ENCODE data around the gene CD8A. TPM values are rescaled to one million over a fixed set of nuclear protein-coding genes. Genes with fewer than 3 reads are reported as not detected.
"Not testable (repeated sequence)": the region's sequence is repeated elsewhere in the genome, so short reads cannot be mapped to it uniquely, and the experiment has no call there.

CD8A gene
- total RNA-seq (2014; rRNA removed; shearing (Covaris generic)), result not detected in 2 replicates

DNA sequence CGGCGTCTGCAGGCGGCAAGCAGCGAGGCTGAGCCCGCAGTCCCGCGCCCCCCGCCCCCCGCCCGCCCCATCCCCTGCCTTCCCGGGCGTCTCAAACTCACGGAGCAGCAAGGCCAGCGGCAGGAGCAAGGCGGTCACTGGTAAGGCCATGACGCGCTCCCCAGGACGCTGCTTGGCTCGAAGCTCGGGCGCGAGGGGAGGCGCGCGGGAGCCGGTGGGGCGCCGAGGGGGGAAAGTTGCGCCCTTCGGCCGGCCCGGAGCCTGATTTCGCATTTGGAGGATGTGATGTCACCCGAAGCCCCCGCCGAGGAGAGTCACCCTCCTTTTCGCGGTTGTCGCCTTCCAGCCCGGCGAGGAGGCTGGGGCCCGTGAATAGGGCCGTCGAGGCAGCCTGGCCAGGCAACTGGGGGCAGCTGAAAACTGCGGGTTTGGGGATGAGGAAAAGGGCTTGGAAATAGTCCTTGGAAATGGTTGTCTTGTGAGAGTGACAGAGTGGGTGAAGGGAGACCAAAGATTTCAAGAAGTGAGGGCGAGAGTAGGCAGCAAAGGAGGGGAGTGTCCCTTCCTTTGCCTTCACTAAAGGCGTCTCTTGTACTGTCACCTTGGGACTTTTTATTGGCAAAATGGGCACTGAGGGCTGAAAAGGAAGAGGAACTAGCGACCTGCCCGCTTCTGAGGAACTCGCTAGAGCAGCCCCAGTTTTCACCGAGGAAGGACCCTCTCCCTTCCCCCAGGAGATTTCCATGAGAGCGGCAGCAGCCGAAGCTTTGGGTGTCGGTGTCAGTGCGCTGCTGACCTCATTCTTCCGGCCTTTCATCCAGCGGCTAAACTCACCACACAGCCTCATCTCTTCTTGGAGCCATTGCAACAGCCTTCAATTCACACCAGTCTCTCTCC is at the start of gene CD8A:
CD8A (minus strand) TSS at position 238 of the 897 bp plus-strand sequence; CDS start at position 150, 88 bp downstream.
- Histone ChIP-seq H3K4me3 (ENCODE audit: insufficient read depth, low read depth, low read length) (peak within 1 kb of the TSS; percentile 31; the same call in 1 of the 2 replicates), H3K27me3 (ENCODE audit: control insufficient read depth, insufficient read depth, low read length) (peaks cover 52% of the 10 kb centered on the region), H3K36me3 (replicated peaks; ENCODE audit: control insufficient read depth, insufficient read depth, low read length) (no peaks in the 10 kb centered on the region)
- DNase-seq, result peak; percentile 77

DNA sequence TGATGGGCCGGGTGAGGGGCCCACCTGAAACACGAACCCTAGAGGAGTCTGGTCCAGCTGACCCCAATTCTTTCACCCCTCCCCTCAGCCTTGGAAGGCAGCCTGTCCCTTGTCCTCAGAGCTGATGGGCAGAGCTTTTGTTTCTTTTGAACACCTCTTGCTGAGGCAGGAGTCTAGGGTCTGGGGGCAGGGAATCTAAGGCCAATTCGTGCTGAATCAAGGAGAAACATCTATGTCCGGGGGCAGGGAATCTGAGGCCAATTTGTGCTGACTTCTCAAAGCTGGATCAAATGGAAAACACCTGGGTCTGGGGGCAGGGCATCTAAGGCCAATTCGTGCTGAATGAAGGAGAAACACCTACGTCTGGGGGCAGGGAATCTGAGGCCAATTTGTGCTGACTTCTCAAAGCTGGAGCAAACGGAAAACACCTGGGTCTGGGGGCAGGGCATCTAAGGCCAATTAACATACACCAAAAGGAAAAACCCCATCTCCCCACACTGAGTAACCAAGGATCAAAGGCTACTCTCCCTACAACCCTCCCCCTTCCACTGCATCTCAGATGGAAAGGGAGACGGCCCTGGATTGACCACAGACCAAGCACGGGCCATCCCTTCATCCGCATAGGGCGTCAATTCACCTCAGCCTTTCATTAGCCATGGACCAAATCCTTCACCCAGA is 49.3 kb upstream of the CD8A start:
- DNase-seq; H3K36me3 ChIP-seq (replicated peaks; ENCODE audit: control insufficient read depth, insufficient read depth, low read length); H3K27me3 ChIP-seq (ENCODE audit: control insufficient read depth, insufficient read depth, low read length); H3K4me3 ChIP-seq (ENCODE audit: insufficient read depth, low read depth, low read length): not testable (repeated sequence)

DNA sequence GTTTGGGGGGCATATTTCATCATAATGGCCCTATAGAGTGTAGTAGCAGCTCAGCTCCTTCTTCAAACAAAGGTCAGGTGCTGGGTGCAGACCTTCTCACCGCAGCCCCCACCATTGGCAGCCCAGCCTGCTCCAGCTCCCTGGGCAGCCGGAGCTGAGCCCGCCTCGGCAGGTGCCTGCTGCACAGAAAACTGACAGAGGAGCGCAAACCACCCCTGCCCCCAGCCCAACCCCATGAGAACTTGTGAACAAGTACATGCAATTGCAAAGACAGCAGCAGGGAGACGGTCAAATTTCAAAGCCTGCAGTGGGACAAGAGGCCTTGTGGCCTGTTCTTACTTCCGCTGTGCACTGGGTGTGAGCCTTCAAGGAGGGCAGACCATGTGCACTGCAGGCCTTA is 48.7 kb upstream of the CD8A start:
- H3K36me3 ChIP-seq (replicated peaks; ENCODE audit: control insufficient read depth, insufficient read depth, low read length); H3K4me3 ChIP-seq (ENCODE audit: insufficient read depth, low read depth, low read length); H3K27me3 ChIP-seq (ENCODE audit: control insufficient read depth, insufficient read depth, low read length): not testable (repeated sequence)
- DNase-seq, result peak; percentile 38

DNA sequence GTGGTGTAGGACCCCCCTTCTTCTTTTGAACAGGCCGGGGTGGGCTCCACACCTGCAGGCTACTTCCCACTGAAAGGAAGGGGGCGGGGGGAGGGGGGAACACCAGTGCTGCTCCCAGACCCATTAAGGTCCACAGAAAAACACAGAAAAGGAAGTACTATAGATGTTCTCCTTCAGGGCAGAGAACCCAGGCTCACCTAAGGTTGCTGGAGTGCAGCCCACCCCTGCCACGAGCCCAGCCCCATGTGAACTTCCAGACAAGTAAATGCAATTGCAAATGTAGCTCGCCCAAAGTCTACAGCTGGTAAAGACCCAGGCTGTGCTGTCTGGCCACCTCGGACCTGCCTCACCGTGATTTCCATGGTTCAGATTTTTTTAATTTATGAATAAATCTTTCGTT is 47.0 kb upstream of the CD8A start:
- H3K4me3 ChIP-seq (ENCODE audit: insufficient read depth, low read depth, low read length); H3K27me3 ChIP-seq (ENCODE audit: control insufficient read depth, insufficient read depth, low read length); H3K36me3 ChIP-seq (replicated peaks; ENCODE audit: control insufficient read depth, insufficient read depth, low read length); DNase-seq: not testable (repeated sequence)

DNA sequence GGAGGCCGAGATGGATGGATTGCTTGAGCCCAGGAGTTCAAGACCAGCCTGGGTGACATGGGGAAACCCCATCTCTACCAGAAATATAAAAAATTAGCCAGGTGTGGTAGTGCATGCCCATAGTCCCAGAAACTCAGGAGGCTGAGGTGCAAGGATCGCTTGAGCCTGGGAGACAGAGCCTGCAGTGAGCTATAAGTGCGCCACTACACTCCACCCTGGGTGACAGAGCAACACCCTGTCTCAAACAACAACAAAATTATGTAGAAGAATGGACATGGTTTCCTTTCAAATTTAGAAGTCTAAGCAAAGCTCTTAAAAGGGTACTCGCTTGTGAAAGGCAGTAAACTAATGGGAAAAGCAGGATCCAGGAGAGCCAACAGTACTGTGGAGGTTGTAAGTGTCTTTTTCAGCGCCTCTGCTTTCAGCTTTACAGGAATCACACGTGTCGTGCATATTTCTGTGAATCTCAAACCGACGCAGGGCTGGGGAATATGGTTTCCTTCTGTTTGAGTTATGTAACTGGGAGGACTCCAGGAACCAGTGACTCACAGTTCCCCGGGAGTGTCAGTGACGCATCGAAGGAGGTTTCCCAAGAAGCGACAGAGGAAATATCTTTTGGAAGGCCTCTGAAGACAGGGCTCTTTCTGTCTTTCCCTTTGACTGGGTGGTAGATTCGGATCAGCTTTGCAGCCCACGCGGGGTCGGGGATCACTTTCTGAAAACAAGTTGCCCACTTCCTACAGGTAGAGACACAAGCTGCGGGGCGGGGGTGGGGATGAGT is 46.4 kb upstream of the CD8A start:
- H3K36me3 ChIP-seq (replicated peaks; ENCODE audit: control insufficient read depth, insufficient read depth, low read length); H3K4me3 ChIP-seq (ENCODE audit: insufficient read depth, low read depth, low read length); H3K27me3 ChIP-seq (ENCODE audit: control insufficient read depth, insufficient read depth, low read length); DNase-seq: not testable (repeated sequence)

DNA sequence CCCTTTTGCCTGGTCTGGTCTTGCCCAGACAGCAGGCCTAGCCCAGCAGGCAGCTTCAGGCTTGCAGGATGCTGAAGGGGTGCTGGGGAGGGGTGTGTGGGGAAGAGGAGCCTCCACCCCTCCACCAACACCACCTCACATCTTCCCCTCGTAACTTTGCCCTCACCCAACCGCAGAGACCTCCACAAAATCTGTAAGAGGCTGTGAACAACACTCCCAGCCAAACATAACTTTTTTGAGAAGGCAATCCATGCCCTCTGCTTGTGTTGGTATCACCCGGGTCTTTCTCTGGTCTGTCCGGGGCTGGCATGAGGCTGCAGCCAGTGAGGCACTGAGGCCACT is 44.8 kb upstream of the CD8A start:
- not testable (repeated sequence) for DNase-seq; H3K4me3 ChIP-seq (ENCODE audit: insufficient read depth, low read depth, low read length); H3K27me3 ChIP-seq (ENCODE audit: control insufficient read depth, insufficient read depth, low read length); H3K36me3 ChIP-seq (replicated peaks; ENCODE audit: control insufficient read depth, insufficient read depth, low read length)

DNA sequence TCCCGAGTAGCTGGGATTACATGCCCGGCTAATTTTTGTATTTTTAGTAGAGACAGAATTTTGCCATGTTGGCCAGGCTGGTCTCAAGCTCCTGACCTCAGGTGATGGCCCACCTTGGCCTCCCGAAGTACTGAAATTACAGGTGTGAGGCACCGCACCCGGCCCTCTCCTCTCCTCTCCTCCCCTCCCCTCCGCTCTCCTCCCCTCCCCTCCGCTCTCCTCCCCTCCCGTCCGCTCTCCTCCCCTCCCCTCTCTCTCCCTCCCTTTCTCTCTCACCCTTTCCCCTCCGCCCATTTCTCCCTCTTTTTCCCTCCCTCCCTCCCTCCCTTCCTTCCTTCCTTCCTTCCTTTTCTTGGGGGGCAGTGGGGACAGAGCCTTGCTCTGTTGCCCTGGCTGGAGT is 42.6 kb upstream of the CD8A start:
- Histone ChIP-seq H3K36me3 (replicated peaks; ENCODE audit: control insufficient read depth, insufficient read depth, low read length) (no peaks in the 10 kb centered on the region), H3K27me3 (ENCODE audit: control insufficient read depth, insufficient read depth, low read length) (no peaks in the 10 kb centered on the region), H3K4me3 (ENCODE audit: insufficient read depth, low read depth, low read length) (no peak overlapping the region)
- DNase-seq, result no peak

DNA sequence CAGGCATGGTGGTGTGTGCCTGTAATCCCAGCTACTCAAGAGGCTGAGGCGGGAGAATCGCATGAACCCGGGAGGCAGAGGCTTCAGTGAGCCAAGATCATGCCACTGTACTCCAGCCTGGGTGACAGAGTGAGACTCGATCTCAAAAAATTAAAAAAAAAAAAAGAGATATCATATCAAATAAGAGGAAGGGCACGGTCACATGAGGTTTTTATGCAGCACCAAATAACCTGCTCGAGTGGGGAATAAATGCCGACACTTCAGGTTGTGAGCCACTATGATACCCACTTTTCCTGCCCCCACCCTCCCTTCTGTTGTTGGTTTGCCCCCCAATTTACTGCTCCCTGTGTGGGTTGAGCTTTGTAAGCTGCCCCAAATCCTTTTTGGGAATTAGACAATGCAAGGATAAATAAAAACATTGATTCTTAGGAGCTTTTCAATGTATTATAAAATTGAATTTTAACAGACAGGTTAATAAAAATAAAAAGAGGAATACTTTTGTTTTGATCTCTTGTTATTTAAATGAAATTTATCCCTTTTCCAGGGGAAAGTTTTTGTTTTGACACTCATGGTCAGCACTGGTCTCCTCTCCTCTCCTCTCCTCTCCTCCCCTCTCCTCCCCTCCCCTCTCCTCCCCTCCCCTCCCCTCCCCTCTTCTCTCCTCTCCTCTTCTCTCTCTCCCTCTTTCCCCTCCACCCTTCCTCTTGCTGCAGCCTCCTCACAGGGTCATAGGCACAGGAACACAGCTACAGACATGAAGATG is 41.8 kb upstream of the CD8A start:
- H3K4me3 ChIP-seq (ENCODE audit: insufficient read depth, low read depth, low read length), result no peak overlapping the region
- no peaks in the 10 kb centered on the region for H3K36me3 ChIP-seq (replicated peaks; ENCODE audit: control insufficient read depth, insufficient read depth, low read length)
- DNase-seq, result no peak
- H3K27me3 ChIP-seq (ENCODE audit: control insufficient read depth, insufficient read depth, low read length), result no peaks in the 10 kb centered on the region

DNA sequence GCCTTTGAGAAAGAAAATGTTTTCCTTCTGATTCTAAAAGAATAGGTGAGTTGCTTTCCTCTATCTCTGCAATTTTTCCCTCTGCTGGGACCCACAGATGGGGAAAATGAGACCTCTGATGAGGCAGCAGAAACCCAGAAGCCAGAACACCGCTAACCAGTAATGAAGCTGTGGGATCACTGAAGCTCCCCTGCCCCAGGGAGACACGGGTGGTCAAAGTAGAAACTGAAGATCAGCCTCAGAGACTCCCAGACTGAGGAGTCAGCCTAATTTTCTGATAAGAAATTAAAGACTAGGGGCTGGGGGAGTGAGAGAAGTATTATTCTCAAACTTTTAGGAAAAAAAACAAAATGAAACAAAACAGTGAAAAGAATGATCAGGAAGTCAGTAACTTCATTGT is 40.8 kb upstream of the CD8A start:
- peak; percentile 28 for DNase-seq
- Histone ChIP-seq H3K36me3 (replicated peaks; ENCODE audit: control insufficient read depth, insufficient read depth, low read length) (no peaks in the 10 kb centered on the region), H3K27me3 (ENCODE audit: control insufficient read depth, insufficient read depth, low read length) (no peaks in the 10 kb centered on the region)

DNA sequence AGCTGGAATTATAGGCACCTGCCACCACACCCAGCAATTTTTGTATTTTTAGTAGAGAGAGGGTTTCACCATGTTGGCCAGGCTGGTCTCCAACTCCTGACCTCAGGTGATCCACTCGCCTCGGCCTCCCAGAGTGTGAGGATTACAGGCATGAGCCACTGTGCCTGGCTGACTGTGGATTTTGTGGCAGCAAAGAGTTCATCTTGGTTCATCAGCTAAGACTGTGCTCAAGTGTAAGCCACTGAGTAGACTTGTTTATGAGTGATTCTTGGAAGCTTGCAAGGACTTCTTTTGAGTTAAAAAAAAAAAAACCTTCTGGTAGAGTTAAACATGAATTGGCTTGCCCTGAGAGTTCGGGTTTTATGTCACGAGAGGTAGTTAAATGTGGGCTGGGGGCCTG is 36.2 kb upstream of the CD8A start:
- Histone ChIP-seq H3K4me3 (ENCODE audit: insufficient read depth, low read depth, low read length) (no peak overlapping the region), H3K27me3 (ENCODE audit: control insufficient read depth, insufficient read depth, low read length) (no peaks in the 10 kb centered on the region), H3K36me3 (replicated peaks; ENCODE audit: control insufficient read depth, insufficient read depth, low read length) (no peaks in the 10 kb centered on the region)
- no peak for DNase-seq

More for the DNA sequence above, 40.8 kb upstream of the CD8A start:
- H3K4me3 ChIP-seq (ENCODE audit: insufficient read depth, low read depth, low read length), result no peak overlapping the region

DNA sequence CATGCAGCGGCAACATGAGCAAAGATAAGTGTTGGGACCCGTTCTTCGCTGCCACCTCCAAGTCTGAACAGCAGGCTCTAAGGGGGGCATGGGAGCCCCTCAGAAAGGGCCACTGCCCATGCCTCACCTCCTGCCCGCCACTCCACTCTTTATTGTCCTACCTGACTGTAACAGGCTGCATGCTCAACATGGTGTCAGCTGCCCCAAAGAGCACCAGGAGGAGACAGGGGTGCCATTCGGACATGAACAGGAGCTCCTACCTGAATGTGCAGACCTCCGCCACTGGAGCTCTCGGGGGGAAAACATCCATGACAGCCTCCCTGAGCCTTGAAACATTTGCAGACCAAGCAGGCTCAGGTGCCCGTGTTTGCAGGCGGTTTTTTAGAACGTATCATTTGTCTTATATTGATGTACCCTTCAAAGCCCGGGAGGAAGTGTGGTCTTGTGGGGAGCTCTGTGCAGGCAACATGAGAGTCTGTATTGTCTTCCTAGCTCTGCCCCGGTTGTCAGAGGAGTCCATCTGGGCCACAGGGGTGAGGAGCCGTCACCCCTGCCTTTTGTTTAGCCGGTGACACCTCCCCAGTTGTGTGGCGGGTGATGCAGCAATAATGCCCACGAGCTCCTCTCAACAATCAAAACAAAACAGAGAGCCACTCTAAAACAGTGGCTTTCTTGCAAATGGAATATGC is 35.1 kb upstream of the CD8A start:
- Histone ChIP-seq H3K4me3 (ENCODE audit: insufficient read depth, low read depth, low read length) (no peak overlapping the region), H3K36me3 (replicated peaks; ENCODE audit: control insufficient read depth, insufficient read depth, low read length) (no peaks in the 10 kb centered on the region), H3K27me3 (ENCODE audit: control insufficient read depth, insufficient read depth, low read length) (no peaks in the 10 kb centered on the region)
- no peak for DNase-seq

DNA sequence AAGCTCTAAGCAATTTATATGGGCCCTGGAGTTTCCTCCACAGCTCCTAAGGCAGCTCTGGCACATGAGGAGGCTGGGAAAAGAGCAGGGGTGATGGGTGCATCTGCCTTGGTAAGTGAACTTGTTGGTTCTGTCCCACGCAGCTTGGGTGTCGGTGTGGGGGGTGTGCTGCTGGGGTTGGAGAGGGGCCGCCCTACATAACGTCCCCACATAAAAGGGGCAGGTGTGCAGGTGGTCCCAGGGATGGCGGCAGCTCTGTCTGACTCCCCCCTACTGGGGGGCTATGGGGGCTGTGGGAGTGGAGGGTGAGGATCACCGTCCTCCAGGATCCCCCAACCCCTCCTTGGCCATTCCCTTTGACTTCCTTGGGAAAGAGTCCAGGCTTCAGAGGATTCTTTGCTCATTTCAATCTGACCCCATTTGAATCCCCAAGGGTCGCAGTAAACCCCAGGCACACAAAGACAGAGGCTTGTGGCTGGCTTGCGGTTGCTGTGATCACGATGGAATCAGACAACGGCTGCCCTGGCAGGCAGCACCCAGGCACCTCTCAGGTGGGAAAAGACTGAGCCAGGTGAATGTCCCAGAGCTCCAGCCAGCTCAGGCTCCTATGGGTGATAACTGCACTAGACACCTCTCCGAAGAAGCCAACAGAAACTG is 34.5 kb upstream of the CD8A start:
- Histone ChIP-seq H3K4me3 (ENCODE audit: insufficient read depth, low read depth, low read length) (no peak overlapping the region), H3K36me3 (replicated peaks; ENCODE audit: control insufficient read depth, insufficient read depth, low read length) (no peaks in the 10 kb centered on the region), H3K27me3 (ENCODE audit: control insufficient read depth, insufficient read depth, low read length) (no peaks in the 10 kb centered on the region)
- DNase-seq, result no peak

DNA sequence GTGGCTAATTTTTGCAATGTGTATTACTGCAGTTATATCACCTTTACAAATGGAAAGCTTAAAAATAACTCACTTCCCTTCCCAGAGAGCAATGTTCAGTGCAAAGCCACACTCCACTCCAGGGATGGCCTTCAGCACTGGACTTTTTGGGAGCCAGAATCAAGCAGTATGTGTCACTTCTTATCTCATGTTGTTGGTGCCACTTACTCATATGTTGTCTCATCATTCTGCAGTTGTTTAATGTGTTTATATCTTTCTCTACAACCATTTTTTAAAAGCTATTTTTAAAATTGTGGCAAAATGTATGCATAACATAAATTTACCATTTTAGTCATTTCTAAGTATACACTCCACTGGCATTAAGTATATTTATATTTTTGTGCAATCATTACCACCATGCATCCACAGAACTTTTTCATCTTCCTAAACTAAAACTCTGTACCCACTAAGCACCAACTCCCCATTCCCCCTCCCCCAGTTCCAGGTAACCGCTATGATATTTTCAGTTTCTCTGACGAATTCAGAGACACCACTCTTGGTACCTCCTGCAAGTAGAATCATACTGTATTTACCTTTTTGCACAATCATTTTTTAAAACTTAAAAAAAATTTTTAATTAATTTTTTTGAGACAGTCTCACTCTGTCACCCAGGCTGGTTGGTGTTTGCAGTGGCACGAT is 32.1 kb upstream of the CD8A start:
- Histone ChIP-seq H3K4me3 (ENCODE audit: insufficient read depth, low read depth, low read length) (no peak overlapping the region), H3K36me3 (replicated peaks; ENCODE audit: control insufficient read depth, insufficient read depth, low read length) (no peaks in the 10 kb centered on the region), H3K27me3 (ENCODE audit: control insufficient read depth, insufficient read depth, low read length) (no peaks in the 10 kb centered on the region)
- no peak for DNase-seq

Measured in H7 (cell line).